ENCODE results near the gene RRM2. TPM values are rescaled to one million over a fixed set of nuclear protein-coding genes. Genes with fewer than 3 reads are reported as not detected.

The RRM2 gene
- 31.8 TPM for polyA plus RNA-seq (ENCODE audit: insufficient read length)

DNA sequence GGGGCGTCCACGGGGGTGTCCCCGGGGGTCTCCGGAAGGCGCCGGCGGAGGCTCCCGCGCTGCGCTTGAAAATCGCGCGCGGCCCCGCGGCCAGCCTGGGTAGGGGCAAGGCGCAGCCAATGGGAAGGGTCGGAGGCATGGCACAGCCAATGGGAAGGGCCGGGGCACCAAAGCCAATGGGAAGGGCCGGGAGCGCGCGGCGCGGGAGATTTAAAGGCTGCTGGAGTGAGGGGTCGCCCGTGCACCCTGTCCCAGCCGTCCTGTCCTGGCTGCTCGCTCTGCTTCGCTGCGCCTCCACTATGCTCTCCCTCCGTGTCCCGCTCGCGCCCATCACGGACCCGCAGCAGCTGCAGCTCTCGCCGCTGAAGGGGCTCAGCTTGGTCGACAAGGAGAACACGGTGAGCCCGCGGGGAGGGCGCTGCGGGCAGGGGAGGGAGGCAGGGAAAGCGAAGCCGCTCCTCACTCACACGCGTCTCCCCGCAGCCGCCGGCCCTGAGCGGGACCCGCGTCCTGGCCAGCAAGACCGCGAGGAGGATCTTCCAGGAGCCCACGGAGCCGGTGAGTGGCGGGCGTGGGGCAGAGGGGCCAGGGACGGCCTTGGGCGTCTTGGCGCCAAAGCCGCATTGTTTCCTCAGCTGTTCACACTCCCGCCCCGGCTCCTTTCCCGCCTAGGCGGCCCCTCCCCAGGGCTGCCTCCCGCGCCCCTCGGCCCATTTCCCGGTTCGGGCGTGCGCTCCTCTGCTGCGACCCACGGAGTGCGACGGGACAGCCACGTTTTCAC lies at the start of gene RRM2:
Gene RRM2, plus strand, starts transcription at position 240 of the 781 bp plus-strand sequence. Its CDS starts 60 bp downstream, at position 300.
- peak; percentile 93 for DNase-seq

- DNase-seq, result no peak
Observed at GRCh38 chr2:10073706-10074105, 48.8 kb upstream of the RRM2 start.

- no peak for DNase-seq
Observed at GRCh38 chr2:10075101-10075500, 47.4 kb upstream of the RRM2 start.

- DNase-seq, result no peak
Observed at GRCh38 chr2:10075571-10076209, 46.8 kb upstream of the RRM2 start.

- no peak for DNase-seq
Observed at GRCh38 chr2:10076511-10076910, 46.0 kb upstream of the RRM2 start.

DNA sequence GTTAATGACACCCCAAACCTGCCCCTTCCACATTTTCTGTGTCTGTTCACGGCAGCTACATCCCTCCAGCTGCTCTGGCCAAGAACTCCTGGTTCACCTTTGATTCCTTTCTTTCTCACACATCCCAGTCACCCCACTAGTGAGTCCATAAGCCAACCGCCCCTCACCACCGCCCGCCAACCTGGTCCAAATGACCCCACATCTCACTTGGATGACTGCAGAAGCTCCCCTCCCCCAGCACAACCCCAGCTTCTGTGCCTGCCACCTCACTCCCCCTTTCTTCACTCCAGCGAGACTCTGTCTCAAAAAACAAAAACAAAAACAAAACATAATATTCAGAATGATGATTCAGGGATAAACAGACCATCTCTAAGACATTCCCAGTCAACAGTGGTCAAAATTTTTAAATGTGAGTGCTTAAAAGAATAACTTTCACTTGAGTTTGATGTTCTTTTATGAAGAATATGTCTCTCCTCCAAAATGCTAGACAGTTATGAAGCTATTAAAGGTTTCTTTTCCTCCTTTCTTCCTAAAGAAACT lies 45.5 kb upstream of the RRM2 start:
- no peak for DNase-seq

DNA sequence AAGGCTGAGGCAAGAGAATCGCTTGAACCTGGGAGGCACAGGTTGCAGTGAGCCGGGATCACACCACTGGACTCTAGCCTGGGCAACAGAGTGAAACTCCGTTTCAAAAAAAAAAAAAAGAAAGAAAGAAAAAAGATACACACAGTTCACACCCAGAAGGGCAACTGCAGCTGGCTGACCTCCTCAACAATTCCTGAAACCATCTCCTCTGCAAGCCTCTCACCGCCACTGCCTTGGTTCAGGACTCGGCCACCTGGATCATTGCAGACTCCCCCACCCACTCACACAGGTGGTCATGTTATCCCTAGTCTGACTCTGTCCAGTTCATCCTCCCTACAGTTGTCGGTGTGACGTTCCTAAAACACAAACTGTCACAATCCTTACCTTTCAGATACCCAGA lies 44.5 kb upstream of the RRM2 start:
- no peak for DNase-seq

GRCh38 chr2:10078704-10079265 lies 43.8 kb upstream of the RRM2 start:
- no peak for DNase-seq

DNA sequence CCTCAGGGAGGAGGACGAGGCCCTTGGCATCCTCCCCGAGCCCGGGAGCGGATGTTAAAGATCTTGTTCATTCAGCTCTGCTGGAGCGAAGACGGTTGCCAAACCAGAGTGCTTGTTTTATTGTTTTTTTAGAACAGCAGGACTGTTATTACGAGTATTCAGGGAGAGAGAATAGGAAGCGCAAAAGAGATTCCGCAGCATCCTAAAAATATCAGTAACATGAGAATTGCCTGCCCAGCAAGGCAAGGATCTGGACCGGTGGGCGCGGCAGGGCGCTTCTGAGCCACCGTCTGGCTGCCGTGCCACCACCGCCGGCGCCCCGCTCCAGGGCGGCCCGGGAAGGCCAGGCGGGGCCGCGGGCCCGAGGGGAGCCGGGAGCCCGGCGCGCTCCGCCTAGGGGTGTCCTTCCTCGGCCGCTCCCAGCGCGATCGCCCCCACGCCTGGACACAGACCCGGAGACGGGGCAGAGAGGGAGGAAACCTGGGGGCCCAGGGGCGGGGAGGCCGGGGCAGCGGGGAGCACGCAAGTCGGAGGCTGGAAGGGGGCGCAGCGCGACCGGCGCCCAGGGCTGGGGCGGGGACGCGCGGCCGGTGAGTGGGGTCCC lies 43.2 kb upstream of the RRM2 start:
- no peak for DNase-seq

GRCh38 chr2:10079870-10080535 lies 42.5 kb upstream of the RRM2 start, which contains the start of gene CYS1:
CYS1 (minus strand) TSS chr2:10080411; CDS start chr2:10080223, 188 bp downstream.
- DNase-seq, result no peak

- no peak for DNase-seq
Observed at GRCh38 chr2:10080536-10081304, 41.8 kb upstream of the RRM2 start.

- peak; percentile 58 for DNase-seq
Observed at GRCh38 chr2:10083046-10083445, 39.5 kb upstream of the RRM2 start.

- DNase-seq, result no peak
Observed at GRCh38 chr2:10083692-10084211, 38.8 kb upstream of the RRM2 start.

DNA sequence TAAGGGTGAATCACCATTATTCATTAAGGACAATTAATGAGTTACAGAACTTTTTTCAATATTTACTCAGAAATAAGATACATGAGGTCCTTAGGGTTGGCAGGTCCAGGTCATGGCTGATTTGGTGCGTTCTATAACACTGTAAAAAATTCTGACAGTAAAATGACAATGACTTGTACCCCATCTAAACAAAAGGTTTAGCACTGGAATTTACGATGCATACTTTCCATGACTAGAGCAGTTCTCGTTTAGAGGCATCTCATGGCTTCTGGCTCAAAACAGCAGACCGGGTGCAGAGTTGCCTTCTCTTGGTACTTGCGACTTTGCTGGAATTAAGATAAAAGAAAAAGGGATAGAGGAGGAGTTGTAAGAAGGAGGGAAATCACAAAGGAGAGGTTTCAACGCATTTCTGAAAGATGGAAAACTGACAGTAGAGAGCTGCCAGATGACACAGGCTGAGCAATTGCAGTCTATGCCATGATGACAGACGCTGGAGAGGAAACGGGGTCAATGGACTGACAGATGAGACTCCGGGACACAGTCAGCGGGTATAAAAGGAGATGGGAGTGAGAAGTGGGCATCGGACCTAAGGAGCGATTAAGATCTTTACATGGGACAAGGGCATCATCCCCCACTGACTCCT lies 38.2 kb upstream of the RRM2 start:
- no peak for DNase-seq

DNA sequence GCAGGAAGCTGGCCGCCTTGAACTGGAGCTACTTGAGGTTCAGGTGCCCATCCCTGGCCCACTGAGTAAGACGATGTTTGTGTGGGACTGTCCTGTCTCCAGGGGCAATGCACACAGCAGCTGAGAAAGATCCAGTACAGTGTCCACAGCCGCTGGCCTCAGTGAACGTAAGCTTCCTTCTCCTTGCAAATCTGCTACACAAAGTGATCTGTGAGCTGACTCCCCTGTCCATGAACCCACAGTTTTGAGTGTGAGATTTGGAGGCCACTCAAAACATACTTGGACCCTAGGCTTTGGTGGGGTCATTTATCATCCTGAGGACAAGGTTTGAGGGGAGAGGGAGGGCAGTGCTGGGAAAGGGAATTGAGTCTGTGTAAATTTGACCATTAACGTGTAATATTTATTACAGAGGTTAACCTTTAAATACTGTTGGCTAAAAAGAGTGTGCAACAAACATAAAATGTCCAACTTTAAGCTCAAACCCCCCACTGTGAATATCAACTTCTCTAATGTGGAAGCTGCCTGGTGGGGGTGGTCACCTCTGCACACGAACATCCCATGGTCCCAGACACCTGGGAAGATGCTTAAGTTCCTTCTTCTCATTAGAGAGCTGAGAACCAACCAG lies 37.4 kb upstream of the RRM2 start:
- DNase-seq, result no peak

DNA sequence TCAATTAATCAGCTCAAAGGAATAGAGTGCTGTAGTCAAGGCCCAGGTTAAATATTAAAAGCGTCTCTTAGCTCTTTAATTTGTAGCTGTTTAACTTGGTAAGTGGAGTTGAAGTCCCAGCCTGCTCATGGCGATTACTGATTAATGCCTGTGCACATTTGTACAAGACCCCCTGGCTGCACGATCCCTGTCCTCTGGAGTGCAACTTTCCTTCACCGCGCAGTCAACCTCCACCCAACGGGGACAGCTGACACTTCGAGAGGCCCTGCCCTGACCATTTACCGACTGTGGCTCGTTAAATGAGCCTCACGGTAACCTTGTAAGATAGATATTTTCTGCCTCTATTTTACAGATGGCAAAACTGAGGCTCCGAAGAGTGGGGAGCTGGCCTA lies 36.9 kb upstream of the RRM2 start:
- no peak for DNase-seq

- DNase-seq, result no peak
Observed at GRCh38 chr2:10086950-10087349, 35.6 kb upstream of the RRM2 start.

- no peak for DNase-seq
Observed at GRCh38 chr2:10087360-10087759, 35.2 kb upstream of the RRM2 start.

- DNase-seq, result no peak
Observed at GRCh38 chr2:10089565-10090190, 32.9 kb upstream of the RRM2 start.
